Ovary (tissue), 9 donors: ENCODE measurements around the gene SNX27. TPM values are rescaled to one million over a fixed set of nuclear protein-coding genes. Genes with fewer than 3 reads are reported as not detected.

Experiments used
- DNase-seq, 5 donors: peaks; one replicate each; pipeline ENCODE4 v3.0.0-alpha.2; 2019 to 2020
- H3K27ac ChIP-seq, 2 donors: fragments of 200-600 bp; one replicate each; pipeline versions ENCODE4 v1.5.1 to v1.8.0; 2019 to 2022
- H3K27me3 ChIP-seq: fragments of 200-600 bp; one replicate; pipeline ENCODE4 v1.8.0; 2022
- H3K36me3 ChIP-seq: fragments of 200-600 bp; sonication (generic); one replicate; pipeline ENCODE4 v1.5.1; 2019
- H3K4me1 ChIP-seq: one replicate; pipeline ENCODE4 v1.8.1; 2013; ENCODE audit warnings: mild to moderate bottlenecking, moderate library complexity; ENCODE audit not compliant: insufficient read depth
- H3K4me3 ChIP-seq: fragments of 200-600 bp; sonication (generic); one replicate; pipeline ENCODE4 v1.5.1; 2017
- H3K9me3 ChIP-seq, 2 donors: fragments of 200-600 bp in 1 of 2; sonication (generic) in 1 of 2; one replicate each; pipeline versions ENCODE4 v1.5.1 to v1.8.1; 2013 to 2019; ENCODE audit warnings: mild to moderate bottlenecking in 1 of 2, moderate library complexity in 1 of 2
- EP300 ChIP-seq: sonication (generic); formaldehyde crosslinking; IDR thresholded peaks from one replicate; pipeline ENCODE4 v1.6.1; 2017; ENCODE audit warnings: antibody characterized with exemption
- POLR2A ChIP-seq: fragments of 450-650 bp; IDR thresholded peaks from one replicate; pipeline ENCODE4 v1.6.1; 2017; ENCODE audit warnings: antibody characterized with exemption, mild to moderate bottlenecking, moderate library complexity
- WGBS, 3 donors: extraction: QIAGEN DNeasy Blood & Tissue Kit in 1 of 3; methylation state at CpG; one replicate each; pipeline versions ENCODE4 v1.1.5 to v1.1.7; 2013 to 2017; 5-methylcytosine and 5-hydroxymethylcytosine counted together
- intact Hi-C, 4 donors: fragments of 100-400 bp; cut with DNase I; formaldehyde crosslinking; loops; one replicate each; pipeline versions ENCODE4 v1.11.0 to v1.15.1; 2022 to 2023
- polyA plus RNA-seq, 2 donors: library from polyadenylated mRNA; stranded (reverse); fragments of 200-250 nt in 1 of 2; fragments of 350-450 nt in 1 of 2; fragmentation: Illumina TruSeq in 1 of 2; extraction: RNeasy Lipid Tissue Mini Kit (QIAGEN cat#74804) in 1 of 2; gene quantifications; one replicate each; pipeline ENCODE4 v1.2.3, GENCODE V29; 2013 to 2014
- total RNA-seq, 7 donors: library from RNA; depleted of rRNA in 2 of 7; stranded (reverse); fragments of >200 nt in 2 of 7; fragmentation: NEBNext Ultra II Directional in 3 of 7; extraction: Animal tissue kit (Norgen Biotek cat#: 25700) in 3 of 7; gene quantifications; one replicate each; pipeline versions ENCODE4 v1.1.0 to v1.2.4, GENCODE V29; 2016 to 2023
- TF ChIP-seq, protein P1 (sequence below), 3 donors: fragments of 450-650 bp in 2 of 3; fragments of 200-600 bp in 1 of 3; IDR thresholded peaks; one replicate each; pipeline versions ENCODE4 v1.5.1 to v1.8.0; 2016 to 2022; ENCODE audit warnings: antibody characterized with exemption in 3 of 3, mild to moderate bottlenecking in 1 of 3
- donor health status: DM: no; HTN: no; CAD: no; lungs with moderate emphysema.
- donor health status: DM: no; HTN: no; CAD: no.
- donor health status: Bipolar disorder and iron deficiency.
- donor health status: DM: yes; HTN: yes; CAD: no.
- donor health status: DM: no; HTN: no; CAD: no.
- donor health status: DM: yes; HTN: yes; CAD: no.

The SNX27 gene
- total and polyA plus RNA-seq, 9 donors, result 9.5 to 42.7 (median 35.1) TPM

DNA sequence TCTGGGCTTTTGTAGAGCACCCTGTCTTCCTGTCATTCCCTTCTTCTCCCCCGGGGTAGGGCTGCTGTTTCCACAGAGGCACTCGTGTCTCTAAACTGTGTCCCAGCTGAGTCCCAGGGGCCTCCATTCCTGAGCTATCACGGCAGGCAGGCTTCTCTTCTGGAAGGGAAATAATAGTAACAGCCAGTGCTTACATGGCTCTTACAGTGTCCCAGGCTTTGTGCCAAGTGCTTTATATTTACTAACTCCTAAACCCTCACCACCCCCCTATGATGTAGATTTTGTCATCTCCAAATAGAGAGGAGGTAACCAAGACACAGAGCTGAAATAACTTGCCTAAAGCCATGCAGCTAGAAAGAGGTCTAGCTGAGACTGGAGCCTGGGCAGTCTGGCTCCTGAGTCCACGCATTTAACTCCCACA is 106.2 kb downstream of the SNX27 start:
- no peak overlapping the region for H3K27ac ChIP-seq
- no peaks in the 10 kb centered on the region for H3K36me3 ChIP-seq
- no peaks in the 10 kb centered on the region for H3K27me3 ChIP-seq
- H3K4me1 ChIP-seq, result peaks cover 9% of the 10 kb centered on the region
- no peak overlapping the region for H3K4me3 ChIP-seq
- H3K9me3 ChIP-seq, result no peaks in the 10 kb centered on the region
- whole genome bisulfite sequencing, 3 donors, result 35 to 52% (median 36%) methylated on average over 4 of the region's 4 CpGs
- DNase-seq, result no peak
- intact Hi-C loops, result no loop called here
- TF ChIP-seq, protein P1, sequence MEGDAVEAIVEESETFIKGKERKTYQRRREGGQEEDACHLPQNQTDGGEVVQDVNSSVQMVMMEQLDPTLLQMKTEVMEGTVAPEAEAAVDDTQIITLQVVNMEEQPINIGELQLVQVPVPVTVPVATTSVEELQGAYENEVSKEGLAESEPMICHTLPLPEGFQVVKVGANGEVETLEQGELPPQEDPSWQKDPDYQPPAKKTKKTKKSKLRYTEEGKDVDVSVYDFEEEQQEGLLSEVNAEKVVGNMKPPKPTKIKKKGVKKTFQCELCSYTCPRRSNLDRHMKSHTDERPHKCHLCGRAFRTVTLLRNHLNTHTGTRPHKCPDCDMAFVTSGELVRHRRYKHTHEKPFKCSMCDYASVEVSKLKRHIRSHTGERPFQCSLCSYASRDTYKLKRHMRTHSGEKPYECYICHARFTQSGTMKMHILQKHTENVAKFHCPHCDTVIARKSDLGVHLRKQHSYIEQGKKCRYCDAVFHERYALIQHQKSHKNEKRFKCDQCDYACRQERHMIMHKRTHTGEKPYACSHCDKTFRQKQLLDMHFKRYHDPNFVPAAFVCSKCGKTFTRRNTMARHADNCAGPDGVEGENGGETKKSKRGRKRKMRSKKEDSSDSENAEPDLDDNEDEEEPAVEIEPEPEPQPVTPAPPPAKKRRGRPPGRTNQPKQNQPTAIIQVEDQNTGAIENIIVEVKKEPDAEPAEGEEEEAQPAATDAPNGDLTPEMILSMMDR (IDR thresholded peaks at IDR 0.05), result no peak

DNA sequence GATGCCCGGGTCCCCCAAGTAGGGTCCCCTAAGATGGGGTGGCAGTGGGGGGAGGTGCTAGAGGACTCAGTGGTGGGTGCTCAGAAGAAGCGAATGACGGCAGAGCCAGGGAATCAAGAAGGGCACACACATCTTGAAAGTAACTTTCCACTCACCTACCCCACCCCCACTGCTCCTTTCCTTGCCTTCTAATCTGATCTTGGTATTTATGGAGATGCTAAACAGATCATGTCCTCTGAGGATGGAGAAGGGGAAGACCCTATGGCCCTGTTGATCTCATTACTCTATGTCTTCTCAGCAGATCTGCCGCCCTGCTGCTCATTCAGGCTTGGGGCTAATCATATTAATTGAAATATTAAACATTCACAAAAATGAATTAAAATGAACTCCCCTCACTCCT is 106.8 kb downstream of the SNX27 start:
- no peak overlapping the region for H3K4me3 ChIP-seq
- H3K36me3 ChIP-seq, result no peaks in the 10 kb centered on the region
- H3K4me1 ChIP-seq, result peaks cover 9% of the 10 kb centered on the region
- no peak for DNase-seq
- no peak for TF ChIP-seq EP300
- TF ChIP-seq POLR2A, result no peak
- TF ChIP-seq, protein P1 (IDR thresholded peaks at IDR 0.05), result no peak
- H3K27ac ChIP-seq, result no peak overlapping the region
- 62 to 83% (median 77%) methylated on average over 4 of the region's 4 CpGs for WGBS, 3 donors
- no peaks in the 10 kb centered on the region for H3K27me3 ChIP-seq
- intact Hi-C loops, result no loop called here
- H3K9me3 ChIP-seq, result no peaks in the 10 kb centered on the region

DNA sequence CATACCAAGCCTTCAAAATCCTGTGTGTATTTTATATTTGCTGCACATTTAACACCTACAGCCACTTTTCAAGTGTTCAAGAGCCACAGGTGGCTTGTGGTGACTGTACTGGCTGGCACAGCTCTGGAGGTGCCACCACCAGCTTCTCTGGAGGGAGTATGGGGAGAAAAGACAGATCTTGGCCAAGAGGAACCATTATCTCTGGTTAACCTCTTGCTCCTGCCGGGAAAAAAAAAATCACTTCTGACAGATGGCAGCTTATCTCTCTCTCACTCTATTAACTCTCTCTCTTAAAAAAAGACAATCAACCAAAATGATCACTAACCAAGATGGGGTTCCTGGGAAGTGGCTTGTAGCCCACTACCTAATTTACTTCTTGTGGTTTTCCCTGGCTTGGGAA is 108.3 kb downstream of the SNX27 start:
- H3K36me3 ChIP-seq, result no peaks in the 10 kb centered on the region
- no peak overlapping the region for H3K4me3 ChIP-seq
- 37 to 44% (median 40%) methylated on average over 1 of the region's 1 CpG for WGBS, 3 donors
- peak overlapping the region in 1 of 2 donors; percentile 68 for H3K27ac ChIP-seq
- DNase-seq, result no peak
- no peaks in the 10 kb centered on the region for H3K9me3 ChIP-seq
- TF ChIP-seq POLR2A, result no peak
- H3K27me3 ChIP-seq, result no peaks in the 10 kb centered on the region
- intact Hi-C loops, result no loop called here
- peaks cover 9% of the 10 kb centered on the region for H3K4me1 ChIP-seq

DNA sequence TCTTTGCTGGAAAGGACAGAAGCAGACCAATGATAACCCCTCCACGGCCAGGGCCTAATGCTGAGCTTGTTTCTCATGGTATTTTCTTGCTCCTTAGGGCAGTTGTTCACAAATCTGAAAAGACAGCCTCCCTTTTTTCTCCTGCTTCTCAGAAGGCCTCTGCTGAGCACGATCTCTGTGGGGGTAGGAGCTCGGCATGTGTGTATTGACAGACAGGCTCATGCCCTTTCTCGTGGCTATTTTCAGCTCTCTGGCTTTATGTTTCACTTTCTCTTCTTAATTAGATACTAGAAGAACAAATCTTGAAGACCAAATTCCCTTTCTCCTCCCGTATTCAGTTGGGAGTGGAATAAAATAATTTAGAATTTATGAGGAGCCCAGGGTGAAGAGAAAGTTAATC is 108.7 kb downstream of the SNX27 start:
- intact Hi-C loops, result no loop called here
- Histone ChIP-seq H3K36me3 (no peaks in the 10 kb centered on the region), H3K27ac (peak overlapping the region in 1 of 2 donors; percentile 68), H3K4me1 (peaks cover 9% of the 10 kb centered on the region), H3K9me3 (no peaks in the 10 kb centered on the region), H3K27me3 (no peaks in the 10 kb centered on the region), H3K4me3 (peak overlapping the region; percentile 43)
- TF ChIP-seq, protein P1 (IDR thresholded peaks at IDR 0.05), result no peak
- no peak for TF ChIP-seq POLR2A
- TF ChIP-seq EP300, result no peak
- WGBS, 3 donors, result 4 to 5% (median 5%) methylated on average over 5 of the region's 5 CpGs
- peak in 1 of 5 donors; percentile 18 for DNase-seq

DNA sequence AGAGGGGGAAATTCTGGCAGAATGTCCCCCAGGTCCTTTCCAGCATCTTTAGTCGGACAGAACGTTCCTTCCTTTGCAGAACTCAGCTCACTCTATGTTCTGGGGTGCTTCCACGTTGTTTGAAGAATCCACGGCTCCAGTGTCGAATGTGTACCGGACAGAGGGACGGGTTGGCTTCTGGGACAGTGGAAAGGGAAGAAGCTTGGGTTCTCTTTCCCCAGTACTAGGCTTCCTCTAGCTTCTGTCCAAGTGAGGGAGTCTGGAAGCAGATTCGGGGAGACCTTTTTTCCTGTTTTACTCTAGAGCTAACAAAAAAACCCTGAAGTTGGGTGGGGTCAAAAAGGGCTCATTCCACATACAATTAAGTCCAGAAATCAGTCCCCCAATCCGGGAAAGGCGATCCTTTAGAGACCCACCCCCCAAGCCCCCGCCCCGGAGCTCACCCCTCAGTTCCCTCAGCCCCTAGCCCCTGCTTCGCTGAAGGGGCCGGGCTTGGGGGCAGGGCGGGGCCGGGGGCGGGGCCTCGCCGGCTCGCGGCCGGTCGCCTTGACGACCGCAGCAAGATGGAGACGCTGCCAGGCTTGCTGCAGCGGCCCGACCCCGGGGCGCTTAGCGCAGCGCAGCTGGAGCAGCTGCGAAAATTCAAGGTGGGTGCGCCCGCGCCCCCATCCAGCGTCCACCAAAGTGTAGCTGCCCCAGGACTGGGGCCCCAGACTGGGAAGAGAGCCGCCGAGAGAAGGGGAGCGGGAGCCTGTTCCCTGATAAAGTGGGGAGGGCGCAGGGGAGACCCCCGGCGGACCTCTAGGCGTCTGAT is 109.3 kb downstream of the SNX27 start, which contains the start of gene RIIAD1:
Gene RIIAD1 (plus strand): TSS at position 549 of the 814 bp plus-strand sequence. CDS start 15 bp downstream, at position 564.
- no peaks in the 10 kb centered on the region for H3K36me3 ChIP-seq
- peak within 1 kb of the TSS; percentile 17 to 68 for H3K27ac ChIP-seq
- peaks cover 9% of the 10 kb centered on the region for H3K4me1 ChIP-seq
- TF ChIP-seq POLR2A, result no peak
- no peak for TF ChIP-seq EP300
- TF ChIP-seq, protein P1 (IDR thresholded peaks at IDR 0.05), result no peak
- H3K27me3 ChIP-seq, result no peaks in the 10 kb centered on the region
- H3K4me3 ChIP-seq, result peak within 1 kb of the TSS; percentile 43
- no peaks in the 10 kb centered on the region for H3K9me3 ChIP-seq
- intact Hi-C loops, result no loop called here
- WGBS, 3 donors, result 0 to 3% (median 1%) methylated on average over 28 to 44 of the region's 44 CpGs
- peak; percentile 42 to 67 (median 53) for DNase-seq
